Transverse colon (tissue), 4 donors: Measurements from ENCODE around the gene DCPS. TPM values are rescaled to one million over a fixed set of nuclear protein-coding genes. Genes with fewer than 3 reads are reported as not detected.

Experiments used
- DNase-seq: peaks from one replicate; pipeline ENCODE4 v3.0.0-alpha.2; 2019
- H3K27ac ChIP-seq, 4 donors: fragments of 200-600 bp; sonication (generic); 2 replicates each; pipeline ENCODE4 v1.5.1; 2016 to 2018; ENCODE audit warnings: inconsistent platforms in 4 of 4
- H3K27me3 ChIP-seq: fragments of 200-600 bp; sonication (generic); 2 replicates; pipeline ENCODE4 v1.5.1; 2017; ENCODE audit warnings: inconsistent platforms
- H3K36me3 ChIP-seq, 4 donors: fragments of 200-600 bp; sonication (generic); 2 replicates each; pipeline ENCODE4 v1.5.1; 2017 to 2019; ENCODE audit warnings: inconsistent platforms in 4 of 4
- H3K4me1 ChIP-seq, 4 donors: fragments of 200-600 bp; sonication (generic); 2 replicates each; pipeline ENCODE4 v1.5.1; 2017 to 2020; ENCODE audit warnings: inconsistent platforms in 4 of 4
- H3K4me3 ChIP-seq, 4 donors: fragments of 200-600 bp; sonication (generic); 1 replicate in 1 of 4; 2 replicates in 3 of 4; pipeline versions ENCODE4 v1.5.1 to v1.6.1; 2017 to 2019; ENCODE audit warnings: inconsistent platforms in 4 of 4
- H3K9me3 ChIP-seq, 2 donors: fragments of 200-600 bp; sonication (generic); 2 replicates each; pipeline ENCODE4 v1.5.1; 2017 to 2019; ENCODE audit warnings: inconsistent platforms in 2 of 2
- CTCF ChIP-seq, 5 experiments: fragments of 200-600 bp in 3 of 5; fragments of 450-650 bp in 2 of 5; sonication (generic) in 3 of 5; IDR thresholded peaks; 1 replicate in 2 of 5; 2 replicates in 3 of 5; pipeline ENCODE4 v1.5.1; 2016 to 2017; ENCODE audit warnings: antibody characterized with exemption in 5 of 5, inconsistent platforms in 3 of 5, mild to moderate bottlenecking in 2 of 5, moderate library complexity in 1 of 5
- EP300 ChIP-seq: sonication (generic); formaldehyde crosslinking; IDR thresholded peaks from one replicate; pipeline ENCODE4 v1.6.1; 2017; ENCODE audit warnings: antibody characterized with exemption, low read depth
- POLR2A ChIP-seq: fragments of 450-650 bp; IDR thresholded peaks from one replicate; pipeline ENCODE4 v1.6.1; 2016; ENCODE audit warnings: antibody characterized with exemption, mild to moderate bottlenecking, moderate library complexity
- POLR2AphosphoS5 ChIP-seq, 3 donors: sonication (generic); formaldehyde crosslinking; IDR thresholded peaks; one replicate each; pipeline ENCODE4 v1.6.1; 2016; ENCODE audit warnings: antibody characterized with exemption in 3 of 3
- WGBS, 2 donors: methylation state at CpG; one replicate each; pipeline ENCODE4 v1.1.5; 2018; ENCODE audit warnings: low coverage in 1 of 2; 5-methylcytosine and 5-hydroxymethylcytosine counted together
- in situ Hi-C, 4 donors: fragments of 200-750 bp; cut with MboI; loops; one replicate each; pipeline versions ENCODE4 v1.15.0 to v1.15.1; 2017; ENCODE audit warnings: low sequenced_read_pairs in 3 of 4, low pct_ligation_motif_present in 1 of 4, low pct_unique_long_range_greater_than_20kb in 1 of 4
- intact Hi-C: fragments of 100-400 bp; cut with DNase I; formaldehyde crosslinking; loops from one replicate; pipeline ENCODE4 v1.15.1; 2023; ENCODE audit warnings: low total_unique reads
- total RNA-seq, 4 donors: library from RNA; depleted of rRNA; stranded (reverse); fragments of >200 nt; gene quantifications; one replicate each; pipeline ENCODE4 v1.1.0, GENCODE V29; 2016

DCPS gene
- total RNA-seq, 4 donors from 2014 or later, result 0.40 to 13.7 (median 11.3) TPM

GRCh38 chr11:126327281-126328000, 23.6 kb downstream of the DCPS start:
- TF ChIP-seq CTCF (IDR thresholded peaks at IDR 0.05), result no peak
- TF ChIP-seq EP300, result no peak
- no peak for TF ChIP-seq POLR2A
- TF ChIP-seq POLR2AphosphoS5 (IDR thresholded peaks at IDR 0.05), result no peak
- intact Hi-C loops, result no loop called here
- H3K27me3 ChIP-seq, result no peaks in the 10 kb centered on the region
- WGBS, 2 donors, result 88 to 92% methylated on average over 12 to 17 of the region's 17 CpGs
- no peaks in the 10 kb centered on the region for H3K36me3 ChIP-seq
- in situ Hi-C loops, result no loop called here
- H3K4me1 ChIP-seq, result peaks cover 0 to 3% (median 0%) of the 10 kb centered on the region in 4 donors
- H3K9me3 ChIP-seq, result no peaks in the 10 kb centered on the region
- DNase-seq, result no peak
- H3K4me3 ChIP-seq, result no peak overlapping the region
- no peak overlapping the region for H3K27ac ChIP-seq

- intact Hi-C loops, result no loop called here
- TF ChIP-seq POLR2AphosphoS5 (IDR thresholded peaks at IDR 0.05) (no peak), POLR2A (no peak), CTCF (IDR thresholded peaks at IDR 0.05) (no peak), EP300 (no peak)
- 88 to 92% methylated on average over 5 to 20 of the region's 20 CpGs for WGBS, 2 donors
These were observed 24.1 kb downstream of the DCPS start for GRCh38 chr11:126328001-126328390.

GRCh38 chr11:126328444-126328843, 24.6 kb downstream of the DCPS start:
- no peak overlapping the region for H3K27ac ChIP-seq
- no peak for DNase-seq
- H3K36me3 ChIP-seq, result no peaks in the 10 kb centered on the region
- intact Hi-C loops, result no loop called here
- no peak for TF ChIP-seq POLR2A
- no peak for TF ChIP-seq CTCF (IDR thresholded peaks at IDR 0.05)
- no peak for TF ChIP-seq EP300
- H3K27me3 ChIP-seq, result no peaks in the 10 kb centered on the region
- H3K4me3 ChIP-seq, result no peak overlapping the region
- no peaks in the 10 kb centered on the region for H3K9me3 ChIP-seq
- in situ Hi-C loops, result no loop called here
- WGBS, 2 donors, result 96% methylated on average over 12 of the region's 12 CpGs; no CpG with 5 or more reads in 1 of the 2 donors
- H3K4me1 ChIP-seq, result peaks cover 0 to 3% (median 0%) of the 10 kb centered on the region in 4 donors

More at GRCh38 chr11:126328001-126328390, 24.1 kb downstream of the DCPS start:
- no peak for DNase-seq
- no peaks in the 10 kb centered on the region for H3K9me3 ChIP-seq
- no peak overlapping the region for H3K27ac ChIP-seq
- no peaks in the 10 kb centered on the region for H3K36me3 ChIP-seq
- no peaks in the 10 kb centered on the region for H3K27me3 ChIP-seq
- in situ Hi-C loops, result no loop called here
- H3K4me3 ChIP-seq, result no peak overlapping the region
- peaks cover 0 to 3% (median 0%) of the 10 kb centered on the region in 4 donors for H3K4me1 ChIP-seq

- 77 to 80% methylated on average over 1 to 9 of the region's 9 CpGs for WGBS, 2 donors
- intact Hi-C loops (no loop called here), in situ Hi-C loops (no loop called here)
- no peaks in the 10 kb centered on the region for H3K9me3 ChIP-seq
- no peaks in the 10 kb centered on the region for H3K27me3 ChIP-seq
- TF ChIP-seq POLR2A, result no peak
- H3K4me3 ChIP-seq, result no peak overlapping the region
- no peak for DNase-seq
- H3K4me1 ChIP-seq, result peaks cover 0 to 3% (median 0%) of the 10 kb centered on the region in 4 donors
- no peak overlapping the region for H3K27ac ChIP-seq
- H3K36me3 ChIP-seq, result no peaks in the 10 kb centered on the region
These were observed 25.2 kb downstream of the DCPS start for GRCh38 chr11:126328938-126329643.
